Ovary (tissue), 3 donors: Measurements from ENCODE around the gene ADAM12.

ENCODE experiments used
- EP300 ChIP-seq: sonication (generic); formaldehyde crosslinking; IDR thresholded peaks from one replicate; pipeline ENCODE4 v1.6.1; 2017; ENCODE audit warnings: antibody characterized with exemption
- POLR2A ChIP-seq: fragments of 450-650 bp; IDR thresholded peaks from one replicate; pipeline ENCODE4 v1.6.1; 2017; ENCODE audit warnings: antibody characterized with exemption, mild to moderate bottlenecking, moderate library complexity
- TF ChIP-seq, protein P1 (sequence below), 3 donors: fragments of 450-650 bp in 2 of 3; fragments of 200-600 bp in 1 of 3; IDR thresholded peaks; one replicate each; pipeline versions ENCODE4 v1.5.1 to v1.8.0; 2016 to 2022; ENCODE audit warnings: antibody characterized with exemption in 3 of 3, mild to moderate bottlenecking in 1 of 3
- donor health status: DM: no; HTN: no; CAD: no.

DNA sequence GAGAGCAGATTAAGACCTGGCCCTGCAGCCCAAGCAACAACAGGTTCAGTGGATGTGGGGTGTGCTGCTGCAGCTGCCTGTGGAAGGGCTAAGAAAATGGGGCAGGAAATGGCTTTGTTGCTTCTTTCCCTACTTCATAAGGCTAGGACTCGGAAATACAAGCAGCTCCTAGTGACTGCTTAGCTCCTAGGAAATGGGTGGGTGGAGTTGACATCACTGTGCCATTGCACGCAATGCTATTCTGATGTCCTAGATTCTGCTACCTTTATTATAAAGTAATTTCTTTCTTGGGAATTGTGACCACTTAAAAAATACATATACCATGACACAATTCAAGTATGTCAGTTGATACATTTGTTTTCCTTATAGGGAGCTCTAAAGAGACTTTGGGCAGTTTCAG, 336.1 kb downstream of the ADAM12 start:
- TF ChIP-seq, protein P1, sequence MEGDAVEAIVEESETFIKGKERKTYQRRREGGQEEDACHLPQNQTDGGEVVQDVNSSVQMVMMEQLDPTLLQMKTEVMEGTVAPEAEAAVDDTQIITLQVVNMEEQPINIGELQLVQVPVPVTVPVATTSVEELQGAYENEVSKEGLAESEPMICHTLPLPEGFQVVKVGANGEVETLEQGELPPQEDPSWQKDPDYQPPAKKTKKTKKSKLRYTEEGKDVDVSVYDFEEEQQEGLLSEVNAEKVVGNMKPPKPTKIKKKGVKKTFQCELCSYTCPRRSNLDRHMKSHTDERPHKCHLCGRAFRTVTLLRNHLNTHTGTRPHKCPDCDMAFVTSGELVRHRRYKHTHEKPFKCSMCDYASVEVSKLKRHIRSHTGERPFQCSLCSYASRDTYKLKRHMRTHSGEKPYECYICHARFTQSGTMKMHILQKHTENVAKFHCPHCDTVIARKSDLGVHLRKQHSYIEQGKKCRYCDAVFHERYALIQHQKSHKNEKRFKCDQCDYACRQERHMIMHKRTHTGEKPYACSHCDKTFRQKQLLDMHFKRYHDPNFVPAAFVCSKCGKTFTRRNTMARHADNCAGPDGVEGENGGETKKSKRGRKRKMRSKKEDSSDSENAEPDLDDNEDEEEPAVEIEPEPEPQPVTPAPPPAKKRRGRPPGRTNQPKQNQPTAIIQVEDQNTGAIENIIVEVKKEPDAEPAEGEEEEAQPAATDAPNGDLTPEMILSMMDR (IDR thresholded peaks at IDR 0.05) = no peak
- no peak for TF ChIP-seq POLR2A
- no peak for TF ChIP-seq EP300
